ENCODE data around the gene OR10AG1.

The OR10AG1 gene

DNA sequence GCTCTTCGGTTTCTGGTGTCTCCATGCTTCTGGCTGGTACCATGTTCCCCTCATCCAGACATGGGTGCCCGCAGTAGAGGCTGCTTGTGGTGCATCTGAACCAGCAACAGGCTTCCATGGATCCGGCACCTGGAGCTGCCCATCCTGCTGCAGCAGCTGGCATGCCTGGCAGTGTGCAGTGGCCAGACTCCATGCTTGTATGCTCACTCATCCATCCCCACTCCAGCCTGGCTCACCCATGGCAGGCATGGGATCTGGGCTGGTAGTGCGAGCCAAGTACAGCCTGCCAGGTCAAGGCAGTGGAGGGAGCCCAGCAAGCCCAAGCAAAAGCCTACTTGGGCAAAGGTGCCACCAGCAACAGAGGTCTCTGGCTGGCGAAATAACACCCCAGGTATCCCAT is 49.2 kb downstream of the OR10AG1 start:
- Histone ChIP-seq H3K4me1 (ENCODE audit: control insufficient read depth in 1 of 2, insufficient read depth in 2 of 2, low read length in 2 of 2) (no peaks in the 10 kb centered on the region), H3K27me3 (ENCODE audit: low read depth, low read length) (no peaks in the 10 kb centered on the region), H3K27ac (ENCODE audit: low read length) (no peak overlapping the region), H3K4me3 (ENCODE audit: low read depth in 1 of 2, low read length in 2 of 2) (no peak overlapping the region), H3K9me3 (ENCODE audit: control insufficient read depth in 1 of 2, low read length in 2 of 2) (no peaks in the 10 kb centered on the region), H3K36me3 (ENCODE audit: control insufficient read depth in 1 of 2, insufficient read depth in 2 of 2, low read length in 2 of 2) (no peaks in the 10 kb centered on the region)
